GM19238 (cell line): ENCODE measurements around the gene FRMD5.
"Not testable (repeated sequence)": the region's sequence is repeated elsewhere in the genome, so short reads cannot be mapped to it uniquely, and the experiment has no call there.

Experiments used
- DNase-seq: peaks from one replicate; pipeline ENCODE4 v3.0.0; 2011; ENCODE audit warnings: low spot score; ENCODE audit not compliant: insufficient read length

Gene FRMD5

DNA sequence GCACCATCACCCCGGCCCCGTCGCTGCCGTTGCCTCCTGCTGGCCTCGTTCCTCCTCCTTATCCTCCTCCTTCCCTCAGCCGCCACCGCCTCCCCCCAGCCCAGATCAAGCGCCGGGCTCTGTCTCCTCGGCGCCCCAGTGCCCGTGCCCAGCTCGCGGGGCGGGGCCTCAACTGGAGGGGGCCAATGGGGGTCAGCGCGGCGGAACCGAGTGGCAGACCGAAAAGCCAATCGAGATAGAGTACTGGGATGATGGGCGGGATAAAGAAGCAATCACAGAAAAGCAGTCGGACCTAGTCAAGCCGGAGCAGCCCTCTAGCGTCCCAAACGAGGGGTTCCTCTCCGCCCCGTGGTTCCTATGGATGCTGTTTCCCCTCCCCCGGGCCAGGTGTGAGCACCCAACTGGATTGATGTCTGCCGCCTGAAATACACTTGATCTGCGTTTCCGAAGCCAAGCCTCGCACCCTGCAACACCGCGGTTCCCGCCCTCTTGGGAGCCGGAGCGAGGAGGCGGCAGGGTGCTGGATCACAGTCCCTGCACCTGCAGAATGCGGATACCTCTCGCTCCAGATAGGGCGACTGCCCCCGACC lies at the start of gene FRMD5:
Gene FRMD5 (minus strand): TSS at position 121 of the 590 bp plus-strand sequence.
- peak; percentile 76 for DNase-seq

DNA sequence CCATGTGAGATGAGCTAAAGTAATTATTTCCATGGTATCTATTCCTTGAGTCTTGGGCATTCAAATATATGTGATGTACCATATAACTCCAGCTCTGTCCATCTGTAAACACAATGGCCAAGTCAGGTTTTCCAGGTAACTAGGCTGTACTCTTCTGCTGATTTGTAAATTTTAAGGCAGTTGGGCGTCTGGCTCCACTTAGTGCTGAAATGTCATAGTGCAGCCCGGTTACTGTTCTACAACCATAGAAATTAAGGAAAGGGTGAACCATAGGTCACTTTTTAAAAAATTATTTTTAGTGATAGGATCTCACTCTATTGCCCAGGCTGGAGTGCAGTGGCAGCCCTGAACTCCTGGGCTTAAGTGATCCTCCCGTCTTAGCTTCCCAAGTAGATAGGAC lies 48.8 kb upstream of the FRMD5 start:
- DNase-seq, result no peak

GRCh38 chr15:44243141-44243540 lies 48.1 kb upstream of the FRMD5 start:
- DNase-seq, result no peak

DNA sequence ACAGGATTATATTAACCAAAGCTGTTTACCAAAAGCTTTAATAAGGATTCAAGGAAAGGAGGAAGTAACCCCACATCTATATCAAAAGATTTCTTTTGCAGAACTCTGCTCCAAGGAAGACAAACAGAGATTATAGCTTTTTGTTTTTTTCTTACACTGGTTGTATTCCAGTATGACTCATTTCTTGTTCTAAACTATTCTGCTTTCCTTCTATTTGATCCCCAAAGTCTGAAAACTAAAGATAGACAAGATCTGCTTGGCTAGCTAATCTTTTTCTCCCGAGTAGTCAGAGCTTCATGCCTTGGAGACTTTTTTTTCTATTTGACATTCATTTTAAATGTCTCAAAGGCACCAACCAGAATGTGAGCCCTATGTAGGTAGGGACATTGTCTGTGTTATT lies 36.8 kb upstream of the FRMD5 start:
- no peak for DNase-seq

GRCh38 chr15:44229301-44229700 lies 34.2 kb upstream of the FRMD5 start:
- DNase-seq, result not testable (repeated sequence)

- DNase-seq, result no peak
These were observed 32.5 kb upstream of the FRMD5 start for GRCh38 chr15:44227584-44227983.

- DNase-seq, result not testable (repeated sequence)
These were observed 31.9 kb upstream of the FRMD5 start for GRCh38 chr15:44227001-44227400.

- no peak for DNase-seq
These were observed 27.4 kb upstream of the FRMD5 start for GRCh38 chr15:44222478-44222877.

DNA sequence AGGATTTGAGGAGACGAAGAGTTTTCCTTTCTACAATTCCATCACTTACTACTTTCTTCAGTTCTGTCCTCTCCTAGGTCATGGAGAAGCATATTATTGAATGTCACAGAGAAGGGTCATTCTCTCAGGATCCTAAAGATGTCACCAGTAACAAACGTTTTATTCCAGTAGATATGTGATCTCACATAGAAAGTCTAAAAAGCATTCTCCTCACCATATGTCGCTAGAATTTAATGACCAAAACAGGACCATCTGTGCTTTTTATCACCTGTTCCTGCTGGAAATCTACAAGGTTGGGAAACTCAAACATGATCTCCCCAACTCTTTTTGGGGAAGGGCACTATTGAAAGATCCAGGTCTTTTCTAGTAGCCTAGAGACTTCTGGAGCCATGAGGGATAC lies 24.0 kb upstream of the FRMD5 start:
- DNase-seq, result no peak

GRCh38 chr15:44216958-44217357 lies 21.9 kb upstream of the FRMD5 start:
- DNase-seq, result no peak

- DNase-seq, result no peak
These were observed 20.5 kb upstream of the FRMD5 start for GRCh38 chr15:44215594-44215993.

- no peak for DNase-seq
These were observed 13.9 kb upstream of the FRMD5 start for GRCh38 chr15:44208956-44209355.

DNA sequence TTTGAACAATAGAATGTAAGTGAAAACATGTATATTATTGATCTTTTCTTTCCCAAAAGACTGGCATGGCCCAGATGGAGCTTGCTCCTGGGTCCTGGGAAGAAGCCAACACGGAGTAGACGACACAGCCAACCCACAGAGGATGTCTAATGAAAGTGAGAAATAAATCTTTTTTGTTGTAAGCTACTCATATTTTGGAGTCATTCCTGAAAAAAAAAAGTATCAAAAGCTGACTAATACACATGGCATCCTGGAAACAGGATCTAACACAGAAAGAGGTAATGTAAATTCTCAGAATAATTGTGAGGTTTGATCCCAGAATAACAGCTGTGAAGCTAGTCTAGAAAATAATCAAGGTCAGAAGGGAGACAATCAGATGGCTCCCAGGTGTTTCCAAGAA lies 12.6 kb upstream of the FRMD5 start:
- DNase-seq, result no peak

- no peak for DNase-seq
These were observed 4.3 kb upstream of the FRMD5 start for GRCh38 chr15:44199393-44199792.

DNA sequence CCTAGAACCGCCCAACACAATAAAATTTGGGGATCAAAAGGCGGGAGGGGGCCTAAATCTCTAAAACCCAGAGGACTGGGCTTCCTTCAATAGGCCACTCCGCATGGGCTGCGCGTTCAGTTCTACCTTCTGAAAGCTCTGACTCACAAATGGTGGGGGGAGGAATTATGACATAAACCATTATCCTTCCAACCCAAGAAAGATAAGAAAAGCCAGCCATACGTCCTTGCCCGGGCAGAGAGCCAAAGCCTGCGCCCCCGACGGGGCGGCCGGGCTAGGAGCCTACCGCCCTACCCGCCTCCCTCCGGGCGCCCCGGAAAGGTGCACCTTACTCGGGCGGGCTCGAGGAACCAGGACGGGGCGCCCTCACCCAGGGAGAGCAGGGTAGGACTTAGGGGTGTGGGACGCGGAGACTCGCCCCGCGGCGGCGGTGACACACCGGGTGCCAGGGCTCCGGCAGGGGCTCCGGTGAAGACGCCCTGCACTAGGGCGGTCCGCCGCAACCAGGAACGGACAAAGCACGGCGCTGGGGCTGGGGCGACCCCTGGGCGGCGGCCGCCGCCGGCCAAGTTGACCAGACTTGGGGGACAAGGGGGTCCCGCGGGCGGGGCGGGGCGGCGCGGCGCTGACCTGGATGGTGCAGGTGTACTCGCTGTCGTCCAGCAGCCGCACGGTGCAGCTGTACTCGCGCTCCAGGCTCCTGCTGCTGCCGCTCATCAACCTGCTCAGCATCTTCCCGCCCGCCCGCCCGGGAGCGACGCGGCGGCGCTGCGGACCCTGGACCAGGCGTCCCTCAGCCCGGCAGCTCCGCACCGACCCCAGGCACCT lies 534 bp downstream of the FRMD5 start:
- DNase-seq, result peak; percentile 7

GRCh38 chr15:44193651-44194322 lies 1.3 kb downstream of the FRMD5 start:
- DNase-seq, result no peak

- no peak for DNase-seq
These were observed 6.3 kb downstream of the FRMD5 start for GRCh38 chr15:44188795-44189194.

DNA sequence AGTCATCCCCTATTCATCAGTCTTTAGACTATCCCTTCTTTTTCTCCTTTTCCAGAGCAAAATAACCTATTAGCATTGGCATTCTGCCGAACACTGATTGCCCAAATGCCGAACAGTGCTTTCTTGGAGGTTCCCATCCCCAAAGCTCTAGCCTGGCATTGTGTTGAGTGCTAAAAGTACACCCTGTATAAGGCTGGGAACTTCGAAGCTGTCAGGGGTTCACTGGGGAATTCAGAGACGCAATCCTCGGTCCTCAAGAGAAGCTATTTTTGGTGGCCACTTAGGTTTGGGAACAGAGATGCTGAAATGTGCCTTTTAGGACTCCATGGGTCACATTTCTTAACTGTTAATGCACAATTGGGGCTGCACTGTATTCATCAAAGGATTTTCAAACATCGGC lies 8.4 kb downstream of the FRMD5 start:
- DNase-seq, result no peak

- no peak for DNase-seq
These were observed 11.7 kb downstream of the FRMD5 start for GRCh38 chr15:44183363-44183762.

DNA sequence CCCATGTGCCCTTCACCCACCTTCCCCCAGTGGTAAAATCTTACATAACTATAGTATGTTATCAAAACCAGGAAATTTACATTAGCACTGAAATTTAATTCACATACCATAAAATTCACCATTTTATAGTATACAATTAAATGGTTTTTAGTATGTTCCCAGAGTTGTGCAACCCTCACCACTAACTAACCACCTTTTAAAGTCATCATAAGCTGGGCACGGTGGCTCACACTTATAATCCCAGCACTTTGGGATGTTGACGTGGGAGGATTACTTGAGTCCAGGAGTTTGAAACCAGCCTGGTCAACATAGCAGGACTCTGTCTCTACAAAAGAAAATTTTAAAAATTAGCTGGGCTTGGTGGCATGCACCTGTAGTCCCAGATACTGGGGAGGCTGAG lies 13.7 kb downstream of the FRMD5 start:
- DNase-seq, result no peak

- DNase-seq, result no peak
These were observed 17.9 kb downstream of the FRMD5 start for GRCh38 chr15:44177139-44177538.

DNA sequence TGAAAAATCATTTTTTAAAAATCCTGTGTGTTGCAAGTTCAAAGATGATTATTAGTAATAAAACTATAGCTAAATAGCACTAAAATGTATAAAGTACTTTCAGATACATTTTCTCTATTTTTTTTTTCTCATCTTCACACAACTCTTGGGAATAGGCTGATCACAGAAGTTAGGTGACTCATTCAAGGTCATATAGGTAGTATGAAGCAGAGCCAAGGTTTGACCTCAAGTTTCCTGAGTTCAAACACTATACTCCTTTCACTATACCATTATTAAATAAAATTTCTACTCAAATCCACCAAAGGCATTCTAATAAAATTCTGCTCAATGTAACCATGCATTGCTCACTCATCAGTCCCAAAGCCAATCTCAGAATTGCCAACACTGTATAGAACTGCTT lies 21.3 kb downstream of the FRMD5 start:
- no peak for DNase-seq

- DNase-seq, result no peak
These were observed 31.7 kb downstream of the FRMD5 start for GRCh38 chr15:44163370-44163769.
